A549 (cell line): ENCODE measurements around the gene EXOSC5. TPM values are rescaled to one million over a fixed set of nuclear protein-coding genes. Genes with fewer than 3 reads are reported as not detected.

Source experiments
- ATAC-seq, 2 experiments: fragments of 200-7000 bp in 1 of 2; fragments of >200 bp in 1 of 2; cut with Nextera tagmentation in 1 of 2; cut with Tn5 transposase in 1 of 2; 3 replicates each; pipeline versions ENCODE4 v1.8.0 to v1.9.1; 2018 to 2020; ENCODE audit warnings: mild to moderate bottlenecking in 1 of 2, moderate library complexity in 1 of 2
- CTCF ChIA-PET: fragments of 300-600 bp; sonication (Branson Sonifier 250); formaldehyde crosslinking; extraction: SDS; loops from one replicate; lab custom pipeline; 2021; ENCODE audit warnings: antibody characterized with exemption, inconsistent platforms; lab: Yijun Ruan, JAX
- POLR2A ChIA-PET: fragments of 350-600 bp; formaldehyde crosslinking; extraction: SDS; loops from one replicate; lab custom pipeline; 2021; ENCODE audit warnings: antibody characterized with exemption, inconsistent platforms; lab: Yijun Ruan, JAX
- DNase-seq, 2 experiments: peaks; one replicate each; pipeline versions ENCODE4 v3.0.0 to v3.0.0-alpha.2; 2011 to 2016; ENCODE audit warnings: low read depth in 1 of 2, low spot score in 1 of 2
- FAIRE-seq: peaks from 2 replicates; lab custom pipeline; 2011; peaks lifted over from hg19 to GRCh38; lab: Jason Lieb, UNC
- H3K27ac ChIP-seq, 2 experiments: fragments of >200 bp; sonication (Bioruptor Twin); formaldehyde crosslinking; 3 replicates each; pipeline ENCODE4 v1.5.1; 2016 to 2017
- H3K4me1 ChIP-seq: fragments of >200 bp; sonication (Bioruptor Twin); formaldehyde crosslinking; 3 replicates; pipeline ENCODE4 v1.6.1; 2016
- H3K4me2 ChIP-seq: fragments of >200 bp; sonication (Bioruptor Twin); formaldehyde crosslinking; 3 replicates; pipeline ENCODE4 v1.6.1; 2016
- H3K4me3 ChIP-seq: fragments of >200 bp; sonication (Bioruptor Twin); formaldehyde crosslinking; 3 replicates; pipeline ENCODE4 v1.5.1; 2016
- H3K9me3 ChIP-seq: fragments of >200 bp; sonication (Bioruptor Twin); formaldehyde crosslinking; 3 replicates; pipeline ENCODE4 v1.6.1; 2016
- CBX2 ChIP-seq: fragments of 200-600 bp; sonication (generic); IDR thresholded peaks from 2 replicates; pipeline ENCODE4 v1.6.1; 2016; ENCODE audit warnings: low read depth, mild to moderate bottlenecking, borderline replicate concordance
- CBX8 ChIP-seq: fragments of 200-600 bp; sonication (generic); IDR thresholded peaks from 2 replicates; pipeline ENCODE4 v1.6.1; 2016
- CEBPB ChIP-seq, 2 experiments: fragments of >200 bp in 1 of 2; sonication (Bioruptor Twin) in 1 of 2; formaldehyde crosslinking in 1 of 2; IDR thresholded peaks; 2 replicates each; pipeline ENCODE4 v1.6.1; 2012 to 2016
- E2F6 ChIP-seq: IDR thresholded peaks from 2 replicates; pipeline ENCODE4 v1.6.1; 2012; ENCODE audit warnings: low read depth, borderline replicate concordance
- EHF ChIP-seq: fragments of 250-450 bp; sonication (Bioruptor Pico); IDR thresholded peaks from 2 replicates; pipeline ENCODE4 v1.5.0; 2020; ENCODE audit warnings: mild to moderate bottlenecking
- EHMT2 ChIP-seq: fragments of 200-600 bp; sonication (generic); IDR thresholded peaks from 2 replicates; pipeline ENCODE4 v1.6.1; 2016; ENCODE audit warnings: antibody characterized with exemption, low read depth, mild to moderate bottlenecking, moderate library complexity
- MAFK ChIP-seq: fragments of 450-650 bp; IDR thresholded peaks from 2 replicates; pipeline ENCODE4 v1.6.1; 2014; ENCODE audit not compliant: partially characterized antibody
- NPAS2 ChIP-seq: fragments of 250-450 bp; sonication (Bioruptor Pico); IDR thresholded peaks from 2 replicates; pipeline ENCODE4 v1.8.0; 2022; ENCODE audit warnings: mild to moderate bottlenecking, moderate library complexity, borderline replicate concordance
- PBX3 ChIP-seq: IDR thresholded peaks from 2 replicates; pipeline ENCODE4 v1.6.1; 2012
- RARB ChIP-seq: fragments of 250-450 bp; sonication (Bioruptor Pico); IDR thresholded peaks from 2 replicates; pipeline ENCODE4 v1.8.0; 2021; ENCODE audit warnings: mild to moderate bottlenecking, moderate library complexity
- RCOR1 ChIP-seq: fragments of 150-350 bp; IDR thresholded peaks from 2 replicates; pipeline ENCODE4 v1.6.1; 2014; ENCODE audit warnings: antibody characterized with exemption, low read length, low read depth
- SMC3 ChIP-seq: fragments of >200 bp; sonication (Bioruptor Twin); formaldehyde crosslinking; IDR thresholded peaks from 3 replicates; pipeline ENCODE4 v1.6.1; 2018; ENCODE audit warnings: inconsistent platforms
- ZC3H11A ChIP-seq: fragments of 450-650 bp; IDR thresholded peaks from 2 replicates; pipeline ENCODE4 v1.6.1; 2014; ENCODE audit warnings: antibody characterized with exemption, mild to moderate bottlenecking
- WGBS: methylation state at CpG from one replicate; pipeline ENCODE4 v1.1.6; 2017; ENCODE audit errors: missing lambda C conversion rate; 5-methylcytosine and 5-hydroxymethylcytosine counted together
- polyA plus RNA-seq, 4 experiments: library from polyadenylated mRNA; depleted of rRNA in 3 of 4; stranded (reverse); fragments of >200 nt; fragmentation: RNase III in 1 of 4; extraction: RNeasy Plus Mini Kit Qiagen cat#74134 plus additional on column Dnase treatment in 1 of 4; gene quantifications; 2 replicates in 3 of 4; 3 replicates in 1 of 4; pipeline ENCODE4 v1.2.3, GENCODE V29; 2011 to 2017
- TF ChIP-seq, protein P1 (sequence below): fragments of >200 bp; sonication (Bioruptor Twin); formaldehyde crosslinking; IDR thresholded peaks from 3 replicates; pipeline ENCODE4 v1.5.1; 2016

The EXOSC5 gene
- polyA plus RNA-seq, 2 of the 4 experiments (the other 2 are of a cell fraction): 63.7 to 109 TPM

- ATAC-seq (no peak), DNase-seq (no peak), FAIRE-seq (no peak)
- CTCF ChIA-PET: interaction anchor here (0.6 to 3.8 kb wide), 14 partner anchors 8 to 411 kb away, joined by 3 to 13 read pairs (median 4); partner anchors contain the start of gene DMAC2
- WGBS: 86% methylated on average over 21 of the region's 21 CpGs
- no peak for TF ChIP-seq MAFK
- TF ChIP-seq EHMT2: no peak
- TF ChIP-seq PBX3: no peak
- TF ChIP-seq CEBPB (IDR thresholded peaks at IDR 0.05): peak in 1 of 2 experiments; percentile 57; a peak in 2 of 4 replicates
- no peak for TF ChIP-seq ZC3H11A
- TF ChIP-seq, protein P1, sequence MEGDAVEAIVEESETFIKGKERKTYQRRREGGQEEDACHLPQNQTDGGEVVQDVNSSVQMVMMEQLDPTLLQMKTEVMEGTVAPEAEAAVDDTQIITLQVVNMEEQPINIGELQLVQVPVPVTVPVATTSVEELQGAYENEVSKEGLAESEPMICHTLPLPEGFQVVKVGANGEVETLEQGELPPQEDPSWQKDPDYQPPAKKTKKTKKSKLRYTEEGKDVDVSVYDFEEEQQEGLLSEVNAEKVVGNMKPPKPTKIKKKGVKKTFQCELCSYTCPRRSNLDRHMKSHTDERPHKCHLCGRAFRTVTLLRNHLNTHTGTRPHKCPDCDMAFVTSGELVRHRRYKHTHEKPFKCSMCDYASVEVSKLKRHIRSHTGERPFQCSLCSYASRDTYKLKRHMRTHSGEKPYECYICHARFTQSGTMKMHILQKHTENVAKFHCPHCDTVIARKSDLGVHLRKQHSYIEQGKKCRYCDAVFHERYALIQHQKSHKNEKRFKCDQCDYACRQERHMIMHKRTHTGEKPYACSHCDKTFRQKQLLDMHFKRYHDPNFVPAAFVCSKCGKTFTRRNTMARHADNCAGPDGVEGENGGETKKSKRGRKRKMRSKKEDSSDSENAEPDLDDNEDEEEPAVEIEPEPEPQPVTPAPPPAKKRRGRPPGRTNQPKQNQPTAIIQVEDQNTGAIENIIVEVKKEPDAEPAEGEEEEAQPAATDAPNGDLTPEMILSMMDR: no peak
- no peak for TF ChIP-seq EHF (CRISPR knock-in tag)
- TF ChIP-seq RARB (CRISPR knock-in tag): no peak
- Histone ChIP-seq H3K4me3 (no peak overlapping the region), H3K4me2 (no peak overlapping the region), H3K27ac (no peak overlapping the region), H3K9me3 (no peaks in the 10 kb centered on the region), H3K4me1 (no peaks in the 10 kb centered on the region)
- POLR2A ChIA-PET: interaction anchor here (1.2 to 1.9 kb wide), 2 partner anchors 15 to 60 kb away, joined by 6 to 12 read pairs; partner anchors contain the start of gene DMAC2
Measured at GRCh38 chr19:41424335-41425173, 27.4 kb upstream of the EXOSC5 start.

GRCh38 chr19:41422955-41423354, 25.8 kb upstream of the EXOSC5 start:
- no peak for TF ChIP-seq SMC3
- TF ChIP-seq E2F6: no peak
- H3K9me3 ChIP-seq: no peaks in the 10 kb centered on the region
- H3K4me3 ChIP-seq: no peak overlapping the region
- H3K4me1 ChIP-seq: no peaks in the 10 kb centered on the region
- ATAC-seq (no peak), DNase-seq (no peak), FAIRE-seq (no peak)
- ChIA-PET POLR2A (interaction anchor here (1.9 kb wide), 1 partner anchor 17 kb away, joined by 12 read pairs; the partner anchor contains the start of gene DMAC2), CTCF (interaction anchor here (0.6 to 3.8 kb wide), 8 partner anchors 9 to 413 kb away, joined by 3 to 13 read pairs (median 4); no protein-coding TSS in a partner anchor)
- 96% methylated on average over 11 of the region's 12 CpGs for WGBS
- H3K4me2 ChIP-seq: no peak overlapping the region
- no peak overlapping the region for H3K27ac ChIP-seq

- DNase-seq: no peak
- Histone ChIP-seq H3K27ac (no peak overlapping the region), H3K9me3 (no peaks in the 10 kb centered on the region)
- POLR2A ChIA-PET: no interaction called here
- 81% methylated on average over 18 of the region's 18 CpGs for WGBS
- ATAC-seq: no peak
- no peak for TF ChIP-seq CBX2
- TF ChIP-seq CBX8: no peak
- TF ChIP-seq RARB (CRISPR knock-in tag): no peak
- TF ChIP-seq NPAS2: no peak
- TF ChIP-seq PBX3: no peak
- no peak for TF ChIP-seq RCOR1
- TF ChIP-seq, all 56 proteins: peak for 0
- CTCF ChIA-PET: interaction anchor here (0.6 to 3.8 kb wide), 7 partner anchors 9 to 150 kb away, joined by 3 to 13 read pairs (median 9); partner anchors contain the start of gene DMAC2
- FAIRE-seq: no peak
- H3K4me1 ChIP-seq: no peaks in the 10 kb centered on the region
- H3K4me3 ChIP-seq: no peak overlapping the region
- no peak overlapping the region for H3K4me2 ChIP-seq
Measured at GRCh38 chr19:41422456-41422855, 25.3 kb upstream of the EXOSC5 start.
